Activated B cell treated with CpG ODN at 0.5 μM for 24 hours (primary cell): ENCODE results near the gene SP2. TPM values are rescaled to one million over a fixed set of nuclear protein-coding genes. Genes with fewer than 3 reads are reported as not detected.

Experiments
- ATAC-seq: fragments of 200-7000 bp; cut with Tn5 transposase; one replicate; pipeline ENCODE4 v1.10.0; 2021; ENCODE audit warnings: low read depth, mild to moderate bottlenecking, moderate library complexity
- CTCF ChIA-PET: fragments of 350-600 bp; sonication (Branson Sonifier 250); formaldehyde crosslinking; loops from one replicate; lab custom pipeline; 2021; ENCODE audit warnings: antibody characterized with exemption; lab: Charles Lee
- POLR2A ChIA-PET: fragments of 350-600 bp; sonication (Branson Sonifier 250); formaldehyde crosslinking; loops from one replicate; lab custom pipeline; 2021; ENCODE audit warnings: antibody characterized with exemption; lab: Charles Lee
- DNase-seq: peaks from one replicate; pipeline ENCODE4 v3.0.0; 2022
- H3K27ac Mint-ChIP-seq: one replicate; pipeline ENCODE4 v1.8.0; 2020; ENCODE audit warnings: mixed read lengths
- H3K27me3 Mint-ChIP-seq: one replicate; pipeline ENCODE4 v1.8.0; 2021; ENCODE audit warnings: mixed read lengths
- H3K36me3 Mint-ChIP-seq: one replicate; pipeline ENCODE4 v1.8.0; 2021; ENCODE audit warnings: low read depth, mixed read lengths
- H3K4me1 Mint-ChIP-seq: one replicate; pipeline ENCODE4 v1.8.0; 2021; ENCODE audit warnings: mixed read lengths
- H3K4me3 Mint-ChIP-seq: one replicate; pipeline ENCODE4 v1.8.0; 2020; ENCODE audit warnings: mild to moderate bottlenecking, mixed read lengths
- H3K9me3 Mint-ChIP-seq: one replicate; pipeline ENCODE4 v1.8.0; 2020; ENCODE audit warnings: mixed read lengths
- intact Hi-C: fragments of 100-400 bp; cut with micrococcal nuclease; formaldehyde crosslinking; loops from one replicate; pipeline ENCODE4 v1.15.1; 2024
- total RNA-seq: library from RNA; stranded (reverse); gene quantifications from 2 replicates; pipeline ENCODE4 v1.2.3, GENCODE V29; 2022
- TF ChIP-seq, protein P1 (sequence below): fragments of 200-600 bp; IDR thresholded peaks from one replicate; pipeline ENCODE4 v1.8.0; 2022; ENCODE audit warnings: antibody characterized with exemption, mild to moderate bottlenecking

The SP2 gene
- total RNA-seq, 1 donor from 2014 or later: 28.5 TPM

- POLR2A ChIA-PET: interaction anchor here (0.6 to 2.9 kb wide), 5 partner anchors 28 to 75 kb away, joined by 4 to 51 read pairs (median 39); partner anchors contain the start of genes CDK5RAP3, LRRC46, MRPL10 and OSBPL7
- ATAC-seq: no peak
- intact Hi-C loops: loop anchor here (1.0 to 10.0 kb wide), 3 partner anchors 44 to 642 kb away; partner anchors contain the start of genes ITGB3 and PNPO
- CTCF ChIA-PET: interaction anchor here (0.7 kb wide), 1 partner anchor 74 kb away, joined by 3 read pairs; the partner anchor contains the start of gene CDK5RAP3
- Mint-ChIP-seq H3K36me3 (peaks cover 36% of the 10 kb centered on the region), H3K4me3 (peak overlapping the region; percentile 92), H3K27me3 (no peaks in the 10 kb centered on the region), H3K27ac (peak overlapping the region; percentile 88), H3K4me1 (peaks cover 40% of the 10 kb centered on the region), H3K9me3 (no peaks in the 10 kb centered on the region)
- no peak for DNase-seq
- TF ChIP-seq, protein P1, sequence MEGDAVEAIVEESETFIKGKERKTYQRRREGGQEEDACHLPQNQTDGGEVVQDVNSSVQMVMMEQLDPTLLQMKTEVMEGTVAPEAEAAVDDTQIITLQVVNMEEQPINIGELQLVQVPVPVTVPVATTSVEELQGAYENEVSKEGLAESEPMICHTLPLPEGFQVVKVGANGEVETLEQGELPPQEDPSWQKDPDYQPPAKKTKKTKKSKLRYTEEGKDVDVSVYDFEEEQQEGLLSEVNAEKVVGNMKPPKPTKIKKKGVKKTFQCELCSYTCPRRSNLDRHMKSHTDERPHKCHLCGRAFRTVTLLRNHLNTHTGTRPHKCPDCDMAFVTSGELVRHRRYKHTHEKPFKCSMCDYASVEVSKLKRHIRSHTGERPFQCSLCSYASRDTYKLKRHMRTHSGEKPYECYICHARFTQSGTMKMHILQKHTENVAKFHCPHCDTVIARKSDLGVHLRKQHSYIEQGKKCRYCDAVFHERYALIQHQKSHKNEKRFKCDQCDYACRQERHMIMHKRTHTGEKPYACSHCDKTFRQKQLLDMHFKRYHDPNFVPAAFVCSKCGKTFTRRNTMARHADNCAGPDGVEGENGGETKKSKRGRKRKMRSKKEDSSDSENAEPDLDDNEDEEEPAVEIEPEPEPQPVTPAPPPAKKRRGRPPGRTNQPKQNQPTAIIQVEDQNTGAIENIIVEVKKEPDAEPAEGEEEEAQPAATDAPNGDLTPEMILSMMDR: no peak
These were observed 845 bp downstream of the SP2 start for GRCh38 chr17:47896672-47897490.

- Mint-ChIP-seq H3K36me3 (peaks cover 43% of the 10 kb centered on the region), H3K4me1 (peaks cover 45% of the 10 kb centered on the region), H3K4me3 (peak overlapping the region; percentile 92), H3K27me3 (no peaks in the 10 kb centered on the region), H3K9me3 (no peaks in the 10 kb centered on the region), H3K27ac (no peak overlapping the region)
- no peak for DNase-seq
- CTCF ChIA-PET: interaction anchor here (0.7 kb wide), 1 partner anchor 73 kb away, joined by 3 read pairs; the partner anchor contains the start of gene CDK5RAP3
- TF ChIP-seq, protein P1: no peak
- ATAC-seq: no peak
- POLR2A ChIA-PET: interaction anchor here (2.9 kb wide), 1 partner anchor 73 kb away, joined by 51 read pairs; the partner anchor contains the start of gene CDK5RAP3
- intact Hi-C loops: loop anchor here (5.0 to 10.0 kb wide), 2 partner anchors 235 to 643 kb away; partner anchors contain the start of gene ITGB3
These were observed 1.5 kb downstream of the SP2 start for GRCh38 chr17:47897561-47897960.

GRCh38 chr17:47898241-47898640, 2.2 kb downstream of the SP2 start:
- DNase-seq: no peak
- Mint-ChIP-seq H3K27ac (no peak overlapping the region), H3K4me3 (no peak overlapping the region), H3K9me3 (no peaks in the 10 kb centered on the region), H3K27me3 (no peaks in the 10 kb centered on the region), H3K36me3 (peaks cover 46% of the 10 kb centered on the region), H3K4me1 (peaks cover 45% of the 10 kb centered on the region)
- CTCF ChIA-PET: no interaction called here
- POLR2A ChIA-PET: no interaction called here
- intact Hi-C loops: loop anchor here (5.0 to 10.0 kb wide), 2 partner anchors 236 to 643 kb away; partner anchors contain the start of gene ITGB3
- TF ChIP-seq, protein P1: no peak
- ATAC-seq: no peak

DNA sequence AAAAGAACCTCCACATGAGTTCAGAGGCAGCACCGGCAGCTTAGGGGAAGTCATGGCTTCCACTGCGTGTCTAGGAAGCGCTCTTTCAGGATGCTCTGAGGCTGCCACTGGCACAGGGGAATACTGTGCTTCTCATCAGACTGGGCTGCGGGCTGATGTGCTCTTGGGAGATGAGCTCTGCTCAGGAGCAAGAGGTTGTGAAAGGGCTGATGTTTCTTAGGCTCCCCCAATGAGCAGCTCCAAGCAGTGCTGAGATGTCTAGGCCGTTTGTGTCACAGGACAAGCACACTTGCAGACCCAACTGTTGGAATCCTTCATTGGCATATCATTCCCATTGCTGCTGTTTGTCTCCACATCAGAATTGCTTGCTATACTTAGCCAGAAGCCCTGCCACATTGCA, 3.6 kb downstream of the SP2 start:
- Mint-ChIP-seq H3K4me1 (peaks cover 39% of the 10 kb centered on the region), H3K36me3 (peaks cover 52% of the 10 kb centered on the region), H3K9me3 (no peaks in the 10 kb centered on the region), H3K27ac (no peak overlapping the region), H3K27me3 (no peaks in the 10 kb centered on the region), H3K4me3 (no peak overlapping the region)
- DNase-seq (no peak), ATAC-seq (no peak)
- POLR2A ChIA-PET: no interaction called here
- CTCF ChIA-PET: interaction anchor here (1.4 to 1.7 kb wide), 2 partner anchors 8 to 58 kb away, joined by 3 to 4 read pairs; partner anchors contain the start of gene SCRN2
- intact Hi-C loops: loop anchor here (5.0 to 10.0 kb wide), 2 partner anchors 237 to 645 kb away; partner anchors contain the start of gene ITGB3
- TF ChIP-seq, protein P1: no peak

DNA sequence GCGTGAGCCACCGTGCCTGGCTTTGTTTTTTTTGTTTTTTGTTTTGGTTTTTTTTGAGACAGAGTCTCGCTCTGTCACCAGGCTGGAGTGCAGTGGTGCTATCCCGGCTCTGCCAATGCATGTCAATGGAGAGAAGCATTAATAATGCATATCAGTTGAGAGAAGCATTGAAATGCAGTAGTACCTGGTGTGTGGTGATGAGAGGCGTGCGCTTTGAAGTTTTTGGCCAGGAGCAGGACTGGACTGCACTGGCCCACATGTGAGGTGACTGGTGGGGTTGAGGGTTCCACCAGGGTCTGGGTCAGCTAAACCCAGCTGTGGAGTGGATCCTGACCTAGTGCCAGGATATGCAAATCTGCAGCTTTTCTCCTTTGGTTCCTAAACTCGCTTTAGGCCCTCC, 5.4 kb downstream of the SP2 start:
- Mint-ChIP-seq H3K9me3 (no peaks in the 10 kb centered on the region), H3K4me3 (no peak overlapping the region), H3K27me3 (no peaks in the 10 kb centered on the region), H3K4me1 (peaks cover 34% of the 10 kb centered on the region), H3K36me3 (peaks cover 59% of the 10 kb centered on the region), H3K27ac (no peak overlapping the region)
- intact Hi-C loops: no loop called here
- no peak for DNase-seq
- TF ChIP-seq, protein P1: no peak
- ChIA-PET POLR2A (no interaction called here), CTCF (interaction anchor here (1.5 kb wide), 1 partner anchor 60 kb away, joined by 3 read pairs; the partner anchor contains the start of gene SCRN2)
- ATAC-seq: no peak
